HG03097 (cell line): Measurements from ENCODE around the gene USH2A.
"Not testable (repeated sequence)": the region's sequence is repeated elsewhere in the genome, so short reads cannot be mapped to it uniquely, and the experiment has no call there.

Experiments used
- ATAC-seq: cut with Tn5 transposase; IDR thresholded peaks from one replicate; pipeline ENCODE4 v1.9.1; 2021; ENCODE audit not compliant: unreplicated experiment, low FRiP score

USH2A gene

GRCh38 chr1:216055004-216055403 lies 368.2 kb downstream of the USH2A start:
- no peak for ATAC-seq

GRCh38 chr1:216054600-216054999 lies 368.6 kb downstream of the USH2A start:
- ATAC-seq: no peak

DNA sequence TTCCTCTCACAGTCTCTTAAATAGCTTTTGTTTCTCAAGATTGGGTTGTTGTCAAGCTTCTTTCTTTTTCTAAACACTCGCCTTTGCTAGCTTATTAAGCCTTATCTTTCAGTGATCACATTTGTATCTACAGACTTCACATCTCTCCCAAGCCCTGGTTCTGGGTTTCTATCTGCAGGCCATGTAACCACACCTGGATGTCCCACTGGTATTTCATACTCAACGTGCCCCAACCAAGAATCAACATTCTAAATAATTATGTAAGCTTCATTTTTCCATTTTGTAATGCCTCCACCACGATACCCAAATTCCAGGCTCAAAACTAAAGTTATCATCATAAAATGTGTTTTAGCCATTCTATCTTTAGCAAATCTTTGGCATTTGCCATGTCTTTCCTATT lies 372.2 kb downstream of the USH2A start:
- no peak for ATAC-seq

GRCh38 chr1:216049741-216050430 lies 373.4 kb downstream of the USH2A start:
- no peak for ATAC-seq

DNA sequence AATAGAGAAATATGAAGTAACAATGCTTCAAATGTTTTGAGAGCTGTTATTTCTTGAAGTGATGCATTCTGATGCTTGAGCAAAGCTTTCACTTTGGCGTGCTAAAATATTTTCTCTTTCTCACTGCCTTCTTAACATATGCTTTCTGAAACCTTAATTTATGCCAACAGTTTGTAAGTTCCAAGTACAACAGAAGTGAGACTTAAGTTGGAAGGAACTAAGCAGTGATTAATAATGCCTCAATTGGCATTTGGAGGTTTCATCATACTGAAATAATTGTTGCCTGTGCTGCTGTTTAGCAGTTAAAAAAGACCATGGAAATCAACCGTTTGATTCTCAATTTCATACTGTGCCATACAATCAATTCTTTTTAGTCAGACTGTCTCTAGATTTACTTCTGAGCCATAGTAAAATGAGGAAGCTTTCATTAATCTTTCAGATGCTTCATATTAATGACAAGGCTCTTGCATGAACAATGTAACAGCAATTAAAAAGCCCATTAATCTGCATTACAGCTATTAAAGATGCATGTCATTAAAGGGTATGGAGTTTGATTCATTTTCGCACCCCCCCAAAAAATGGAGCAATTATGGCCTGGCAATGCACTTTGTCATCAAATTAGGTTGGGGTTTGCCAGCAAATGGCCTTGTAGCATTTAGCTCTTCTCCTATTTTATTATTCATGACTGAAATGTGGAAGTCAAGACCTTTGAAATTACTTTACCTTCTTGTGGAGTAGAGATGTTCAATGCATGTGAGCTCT lies 375.3 kb downstream of the USH2A start:
- no peak for ATAC-seq

DNA sequence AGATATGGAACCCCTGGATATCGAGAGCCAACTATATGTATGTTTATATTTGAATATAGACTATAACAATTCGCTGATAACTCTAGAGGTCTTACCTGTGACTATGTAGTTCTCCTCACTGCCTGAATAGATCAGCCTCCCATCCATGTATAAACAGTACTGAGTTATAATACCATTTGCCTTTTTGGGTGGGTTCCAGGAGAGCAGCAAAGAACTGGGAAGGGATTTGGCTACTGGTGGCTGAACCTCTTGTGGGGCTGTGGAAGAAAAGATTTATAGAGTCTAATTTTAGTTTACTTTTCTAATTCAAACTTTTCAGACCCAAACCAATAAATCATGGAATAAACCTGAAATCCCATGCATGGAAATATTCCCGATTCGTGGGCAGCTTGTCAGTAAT lies 376.9 kb downstream of the USH2A start:
- ATAC-seq: no peak

GRCh38 chr1:216045400-216045799 lies 377.8 kb downstream of the USH2A start:
- no peak for ATAC-seq

DNA sequence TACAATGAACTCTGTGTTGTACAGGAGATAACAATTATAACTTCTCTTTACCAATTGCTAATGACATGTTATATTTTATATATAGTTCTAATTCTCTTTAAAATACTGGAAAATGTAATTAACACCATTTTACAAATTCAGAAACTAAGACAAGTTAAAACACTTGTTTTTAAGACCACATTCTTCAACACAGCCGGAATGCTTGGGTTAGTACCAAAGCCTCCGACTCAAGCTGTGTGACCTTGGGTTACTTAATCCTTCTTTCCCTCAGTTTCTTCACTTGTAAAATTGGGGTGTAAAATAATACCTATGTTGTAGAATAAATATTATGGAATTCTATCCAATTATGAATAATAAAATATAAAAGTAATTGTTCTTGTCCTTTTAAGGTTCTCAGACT lies 378.7 kb downstream of the USH2A start:
- no peak for ATAC-seq

DNA sequence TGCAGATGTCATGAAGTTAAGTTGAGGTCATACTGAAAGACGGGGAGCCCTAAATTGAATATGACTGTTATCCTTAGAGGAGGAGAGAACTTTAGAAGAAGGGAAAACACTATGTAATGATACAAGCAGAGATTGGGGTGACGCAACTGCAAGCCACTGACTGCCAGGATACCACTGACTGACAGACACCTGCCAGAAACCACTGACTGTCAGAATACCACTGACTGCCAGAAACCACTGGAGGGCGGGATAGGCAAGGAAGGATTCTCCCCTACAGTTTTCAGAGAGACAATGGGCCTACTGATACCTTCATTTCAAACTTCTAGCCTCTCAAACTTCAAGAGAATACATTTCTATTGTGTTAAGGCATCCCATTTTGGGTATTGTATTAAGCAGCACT lies 388.7 kb downstream of the USH2A start:
- no peak for ATAC-seq

GRCh38 chr1:216032961-216033614 lies 390.2 kb downstream of the USH2A start:
- ATAC-seq: no peak

DNA sequence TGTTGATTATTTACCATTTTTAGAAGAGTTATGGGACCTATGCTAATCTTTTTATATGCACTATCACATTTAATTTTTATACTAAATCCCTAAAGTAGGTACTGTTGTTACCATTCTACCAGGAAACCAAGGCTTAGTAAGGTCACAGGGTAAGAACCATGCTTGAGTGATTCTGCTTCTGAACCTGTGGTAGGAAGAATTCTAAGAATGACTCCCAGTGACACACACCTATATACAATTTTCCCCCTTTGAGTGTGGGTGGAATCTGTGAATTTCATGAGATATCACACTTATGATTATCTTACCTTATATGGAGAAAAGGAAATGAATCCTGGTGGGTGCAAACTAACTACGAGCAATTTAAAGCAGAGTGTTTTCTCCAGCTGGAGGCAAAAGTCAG lies 391.0 kb downstream of the USH2A start:
- ATAC-seq: no peak

DNA sequence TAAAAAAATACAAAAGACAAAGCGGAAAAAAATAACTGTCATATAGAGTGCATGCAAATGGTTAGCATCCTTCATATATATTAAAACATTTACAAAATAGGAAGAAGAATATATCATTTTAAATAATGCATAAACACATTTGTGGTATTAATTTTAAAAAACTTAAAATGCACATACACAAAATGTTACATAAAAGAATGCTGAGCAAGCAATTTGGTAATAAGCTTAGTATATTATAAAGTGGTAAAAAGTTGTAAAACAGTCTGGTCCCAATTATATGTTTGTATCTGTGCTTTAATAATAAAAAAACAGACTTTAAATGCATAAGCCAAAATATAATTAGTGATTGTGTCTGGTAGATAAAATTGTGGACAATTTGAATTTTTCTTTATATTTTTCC lies 394.6 kb downstream of the USH2A start:
- ATAC-seq: no peak

GRCh38 chr1:216024546-216024945 lies 398.7 kb downstream of the USH2A start:
- no peak for ATAC-seq

DNA sequence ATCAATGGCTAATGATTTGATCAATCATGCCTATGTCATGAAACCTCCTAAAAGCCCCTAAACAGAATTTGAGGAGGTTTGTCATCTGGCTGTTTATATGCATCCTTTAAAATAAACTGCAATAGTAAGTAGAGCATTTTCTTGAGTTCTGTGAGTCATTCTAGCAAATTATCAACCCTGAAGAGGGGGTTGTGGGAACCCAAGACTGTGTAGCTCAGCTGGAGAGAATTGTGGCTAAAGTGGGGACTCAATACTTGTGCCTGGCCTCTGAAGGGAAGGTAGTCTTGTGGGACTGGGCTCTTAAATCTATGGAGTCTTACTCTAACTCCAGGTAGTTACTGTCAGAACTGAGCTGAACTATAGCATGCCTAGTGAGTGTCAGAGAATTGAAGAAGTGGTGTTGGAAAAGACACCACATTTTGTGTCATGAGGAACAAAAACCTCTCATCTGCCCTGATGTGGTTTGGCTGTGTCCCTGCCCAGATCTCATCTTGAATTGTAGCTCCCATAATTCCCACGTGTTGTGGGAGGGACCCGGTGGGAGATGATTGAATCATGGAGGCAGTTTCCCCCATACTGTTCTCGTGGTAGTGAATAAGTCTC lies 402.4 kb downstream of the USH2A start:
- ATAC-seq: peak; percentile 72

DNA sequence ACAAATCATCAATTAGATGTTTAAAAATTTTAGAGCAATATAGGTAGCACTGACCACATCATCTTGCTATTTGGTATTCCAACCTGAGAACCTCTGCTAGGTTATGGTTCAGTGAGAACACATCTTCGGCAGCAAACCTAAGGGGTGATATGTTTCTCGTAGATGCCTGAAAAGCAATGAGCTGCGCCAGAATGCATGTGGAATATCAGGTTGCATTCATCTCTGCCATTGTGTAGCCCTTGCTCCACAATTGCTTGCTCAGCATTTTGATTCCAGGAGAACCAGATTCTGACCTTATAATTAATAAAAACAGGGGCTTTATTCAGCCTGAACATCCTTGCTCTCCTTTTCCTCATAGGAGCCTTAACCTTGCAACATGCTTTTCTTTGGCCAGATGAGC lies 408.1 kb downstream of the USH2A start:
- ATAC-seq: no peak

GRCh38 chr1:216014086-216014485 lies 409.2 kb downstream of the USH2A start:
- ATAC-seq: no peak

DNA sequence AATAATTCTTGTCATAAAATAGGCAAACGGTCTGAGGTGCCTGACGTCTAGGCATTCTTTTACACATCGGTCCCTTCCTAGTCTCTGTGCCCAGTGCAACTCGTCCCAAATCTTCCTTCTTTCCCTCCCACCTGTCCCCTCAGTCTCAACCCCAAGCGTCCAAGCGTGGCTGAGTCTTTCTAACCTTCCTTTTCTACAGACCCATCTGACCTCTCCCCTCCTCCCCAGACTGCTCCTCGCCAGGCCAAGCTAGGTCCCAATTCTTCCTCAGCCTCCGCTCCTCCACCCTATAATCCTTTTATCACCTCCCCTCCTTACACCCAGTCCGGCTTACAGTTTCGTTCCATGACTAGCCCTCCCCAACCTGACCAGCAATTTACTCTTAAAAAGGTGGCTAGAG lies 413.8 kb downstream of the USH2A start:
- not testable (repeated sequence) for ATAC-seq

DNA sequence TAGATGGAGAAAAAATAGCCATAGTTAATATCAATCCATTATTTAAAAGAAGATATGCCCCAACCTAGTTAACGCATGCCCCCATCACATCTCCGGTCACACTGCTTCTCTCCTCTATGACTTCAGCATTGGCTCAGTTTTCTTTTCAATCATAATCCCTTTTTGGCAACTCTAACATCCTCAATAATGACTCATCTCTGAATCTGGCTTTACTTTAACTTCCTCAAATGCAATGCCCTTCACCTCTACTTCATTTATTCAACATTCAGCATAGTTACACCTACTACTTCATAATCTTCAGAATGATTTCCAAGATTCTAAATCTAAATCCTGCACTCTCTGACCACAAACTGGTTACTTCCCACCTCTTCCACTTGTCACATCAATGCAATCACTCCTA lies 417.3 kb downstream of the USH2A start:
- ATAC-seq: peak; percentile 96

- no peak for ATAC-seq
Observed at GRCh38 chr1:215992620-215993019, 430.6 kb downstream of the USH2A start.

- ATAC-seq: no peak
Observed at GRCh38 chr1:215987092-215987875, 436.0 kb downstream of the USH2A start.

DNA sequence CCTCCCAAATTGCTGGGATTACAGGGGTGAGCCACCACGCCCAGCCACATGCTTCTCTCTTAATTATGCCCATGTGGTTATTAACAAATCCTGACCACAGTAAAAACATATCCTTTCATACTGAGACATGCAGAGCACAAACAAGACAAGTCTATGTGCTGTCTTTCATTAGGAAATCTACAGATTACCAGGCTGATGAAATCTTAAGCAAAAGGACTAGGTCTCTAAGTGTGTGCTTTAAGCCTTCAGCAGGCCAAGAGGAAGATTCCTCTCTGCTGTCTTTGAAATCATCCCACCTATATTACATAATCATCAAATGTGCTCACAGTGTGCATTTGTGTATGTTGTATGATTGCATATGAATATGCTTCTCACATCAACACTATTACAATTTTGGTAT lies 436.8 kb downstream of the USH2A start:
- no peak for ATAC-seq
